OCI-LY1 (cell line): ENCODE results near the gene AMBRA1.

Experiments used
- EZH2 ChIP-seq: fragments of 200-600 bp; sonication (generic), shearing (Covaris generic); IDR thresholded peaks from 2 replicates; pipeline ENCODE4 v1.8.0; 2017; ENCODE audit warnings: borderline replicate concordance, mixed run types, mild to moderate bottlenecking, antibody characterized with exemption, low read length, moderate library complexity, mixed read lengths
- TF ChIP-seq, protein P1 (sequence below): fragments of 200-600 bp; sonication (generic), shearing (Covaris generic); IDR thresholded peaks from 2 replicates; pipeline ENCODE4 v1.5.1; 2017; ENCODE audit warnings: mild to moderate bottlenecking, antibody characterized with exemption, low read length, moderate library complexity, mixed read lengths

DNA sequence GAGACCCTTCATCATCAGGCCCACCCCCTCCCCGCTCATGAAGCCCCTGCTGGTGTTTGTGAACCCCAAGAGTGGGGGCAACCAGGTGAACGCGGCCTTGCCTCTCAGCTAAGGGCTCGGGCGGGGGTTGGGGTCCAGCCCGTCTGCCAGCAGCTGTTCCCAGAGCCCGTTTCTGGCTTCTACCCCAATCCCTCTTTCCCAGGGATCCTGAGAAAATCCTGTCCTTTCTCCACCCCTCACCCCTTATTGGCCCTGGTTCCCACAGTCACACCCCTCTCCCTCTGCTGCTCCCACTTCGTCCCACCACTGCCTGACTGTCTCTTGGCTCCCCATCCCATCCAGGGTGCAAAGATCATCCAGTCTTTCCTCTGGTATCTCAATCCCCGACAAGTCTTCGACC is 221.7 kb downstream of the AMBRA1 start:
- TF ChIP-seq, protein P1, sequence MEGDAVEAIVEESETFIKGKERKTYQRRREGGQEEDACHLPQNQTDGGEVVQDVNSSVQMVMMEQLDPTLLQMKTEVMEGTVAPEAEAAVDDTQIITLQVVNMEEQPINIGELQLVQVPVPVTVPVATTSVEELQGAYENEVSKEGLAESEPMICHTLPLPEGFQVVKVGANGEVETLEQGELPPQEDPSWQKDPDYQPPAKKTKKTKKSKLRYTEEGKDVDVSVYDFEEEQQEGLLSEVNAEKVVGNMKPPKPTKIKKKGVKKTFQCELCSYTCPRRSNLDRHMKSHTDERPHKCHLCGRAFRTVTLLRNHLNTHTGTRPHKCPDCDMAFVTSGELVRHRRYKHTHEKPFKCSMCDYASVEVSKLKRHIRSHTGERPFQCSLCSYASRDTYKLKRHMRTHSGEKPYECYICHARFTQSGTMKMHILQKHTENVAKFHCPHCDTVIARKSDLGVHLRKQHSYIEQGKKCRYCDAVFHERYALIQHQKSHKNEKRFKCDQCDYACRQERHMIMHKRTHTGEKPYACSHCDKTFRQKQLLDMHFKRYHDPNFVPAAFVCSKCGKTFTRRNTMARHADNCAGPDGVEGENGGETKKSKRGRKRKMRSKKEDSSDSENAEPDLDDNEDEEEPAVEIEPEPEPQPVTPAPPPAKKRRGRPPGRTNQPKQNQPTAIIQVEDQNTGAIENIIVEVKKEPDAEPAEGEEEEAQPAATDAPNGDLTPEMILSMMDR = no peak
- TF ChIP-seq EZH2 = no peak
